Lower leg skin (tissue), 3 donors: ENCODE measurements around the gene PDCD1.

Experiments used
- CTCF ChIP-seq, 3 donors: fragments of 450-650 bp; IDR thresholded peaks; one replicate each; pipeline ENCODE4 v1.5.1; 2016; ENCODE audit warnings: antibody characterized with exemption in 3 of 3, mild to moderate bottlenecking in 3 of 3, moderate library complexity in 2 of 3
- POLR2A ChIP-seq, 2 donors: fragments of 450-650 bp; IDR thresholded peaks; one replicate each; pipeline ENCODE4 v1.6.1; 2016 to 2017; ENCODE audit warnings: antibody characterized with exemption in 2 of 2, mild to moderate bottlenecking in 1 of 2, moderate library complexity in 1 of 2

GRCh38 chr2:241803387-241804325, 55.0 kb downstream of the PDCD1 start:
- no peak for TF ChIP-seq CTCF (IDR thresholded peaks at IDR 0.05)
- TF ChIP-seq POLR2A (IDR thresholded peaks at IDR 0.05): no peak
